ENCODE measurements around the gene CYP51A1. TPM values are rescaled to one million over a fixed set of nuclear protein-coding genes. Genes with fewer than 3 reads are reported as not detected.

The CYP51A1 gene
- total and polyA plus RNA-seq, 2 of the 13 experiments (the other 11 are each of a cell fraction or from before 2014, with no cell fraction given), result 15.4 to 260 TPM

- TF ChIP-seq ZMAT5 (CRISPR knock-in tag; IDR thresholded peaks at IDR 0.05; ENCODE audit: borderline replicate concordance, low read depth) (no peak), PHF21A (CRISPR knock-in tag; IDR thresholded peaks at IDR 0.05) (no peak), ZNF556 (CRISPR knock-in tag; IDR thresholded peaks at IDR 0.05; ENCODE audit: borderline replicate concordance) (no peak), XRCC5 (optimal IDR thresholded peaks at IDR 0.05; ENCODE audit: low read length) (peak; percentile 62), ZNF747 (CRISPR knock-in tag; IDR thresholded peaks at IDR 0.05; ENCODE audit: borderline replicate concordance) (peak; percentile 9; the same call in 1 of the 2 replicates), SNAPC4 (CRISPR knock-in tag; IDR thresholded peaks at IDR 0.05) (no peak), SATB2 (CRISPR knock-in tag; IDR thresholded peaks at IDR 0.05) (no peak), HNRNPH1 (optimal IDR thresholded peaks at IDR 0.05; ENCODE audit: low read depth, low read length) (no peak), TARDBP (CRISPR knock-in tag; IDR thresholded peaks at IDR 0.05) (peak; percentile 27; the same call in 1 of the 2 replicates), ZNF740 (CRISPR knock-in tag; IDR thresholded peaks at IDR 0.05) (no peak), ZNF441 (CRISPR knock-in tag; IDR thresholded peaks at IDR 0.05; ENCODE audit: borderline replicate concordance) (0 out of 2 replicates have a peak, but pooled peaks have one; percentile 19), SSRP1 (CRISPR knock-in tag; IDR thresholded peaks at IDR 0.05) (no peak), PRDM10 (CRISPR knock-in tag; IDR thresholded peaks at IDR 0.05; ENCODE audit: low read depth) (no peak), MBD4 (IDR thresholded peaks at IDR 0.05; ENCODE audit: borderline replicate concordance, low read length) (no peak), U2AF1 (optimal IDR thresholded peaks at IDR 0.05; ENCODE audit: low read depth, low read length) (no peak), NFRKB (IDR thresholded peaks at IDR 0.05) (no peak), UBTF (CRISPR knock-in tag; IDR thresholded peaks at IDR 0.05) (no peak), MATR3 (CRISPR knock-in tag; IDR thresholded peaks at IDR 0.05) (no peak)
These were observed 473 bp downstream of the CYP51A1 start (continued) for GRCh38 chr7:92133737-92134270.

Data from HepG2 (cell line).